CD4-positive, alpha-beta T cell treated with Interleukin-1 beta for 1 hour (primary cell): ENCODE results near the gene MIEF2.
A peak's percentile ranks its signal among the peaks of the same experiment; 100 is the strongest.

ENCODE experiments used
- DNase-seq, 2 donors: peaks; one replicate each; pipeline ENCODE4 v3.0.0-alpha.2; 2020 to 2022

MIEF2 gene

DNA sequence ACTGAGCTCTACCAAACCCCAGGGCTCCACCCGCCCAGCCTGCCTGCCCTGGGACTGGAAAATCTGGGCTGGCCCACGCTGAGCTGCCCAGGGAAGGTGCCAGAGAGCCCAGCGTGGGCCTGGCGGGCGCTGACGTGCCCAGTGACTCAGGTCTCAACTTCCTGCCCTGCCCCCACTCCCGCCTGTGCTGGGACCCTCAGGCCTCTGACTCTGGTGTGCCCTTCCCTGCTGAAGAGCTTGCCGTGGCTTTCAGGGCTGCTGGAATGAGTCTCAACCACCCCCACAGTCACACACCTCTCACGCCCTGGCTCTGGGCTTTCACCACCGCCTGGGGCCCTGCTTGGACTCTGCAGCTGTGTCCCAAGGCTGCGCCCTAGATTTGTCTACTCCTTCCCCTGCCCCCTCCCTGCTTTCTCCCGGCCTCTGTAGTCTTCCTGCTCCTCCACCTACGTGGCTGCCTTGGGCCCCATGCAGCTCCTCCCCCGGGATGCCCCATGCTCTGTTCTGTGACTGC lies 24.7 kb upstream of the MIEF2 start:
- no peak for DNase-seq

DNA sequence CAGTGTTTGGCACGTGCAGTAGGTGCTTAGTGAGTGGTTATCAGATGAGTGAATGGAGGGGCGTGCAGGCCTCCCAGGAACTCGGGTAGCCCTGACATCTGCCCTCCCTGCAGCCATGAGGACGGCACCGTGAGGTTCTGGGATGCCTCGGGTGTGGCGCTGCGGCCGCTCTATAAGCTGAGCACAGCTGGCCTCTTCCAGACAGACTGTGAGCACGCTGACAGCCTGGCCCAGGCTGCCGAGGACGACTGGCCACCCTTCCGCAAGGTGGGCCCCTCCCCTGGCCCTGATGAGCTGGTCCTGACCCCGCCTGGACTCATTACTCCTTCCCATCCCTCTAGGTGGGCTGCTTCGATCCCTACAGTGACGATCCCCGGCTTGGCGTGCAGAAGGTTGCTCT lies 24.0 kb upstream of the MIEF2 start:
- DNase-seq: no peak

DNA sequence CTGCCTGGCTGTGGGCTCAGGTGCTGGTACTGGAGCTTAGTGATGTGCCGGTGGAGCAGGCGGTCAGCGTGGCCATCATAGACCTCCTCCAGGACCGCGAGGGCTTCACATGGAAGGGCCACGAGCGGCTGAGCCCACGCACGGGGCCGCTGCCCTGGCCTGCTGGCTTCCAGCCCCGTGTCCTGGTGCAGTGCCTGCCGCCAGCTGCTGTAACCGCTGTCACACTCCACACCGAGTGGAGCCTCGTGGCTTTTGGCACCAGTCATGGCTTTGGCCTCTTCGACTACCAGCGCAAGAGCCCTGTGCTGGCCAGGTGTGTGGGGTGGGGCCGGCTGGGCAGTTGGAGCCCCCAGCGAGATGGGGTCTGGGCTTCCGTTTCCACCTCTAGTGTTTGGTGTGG lies 23.0 kb upstream of the MIEF2 start:
- DNase-seq: no peak

DNA sequence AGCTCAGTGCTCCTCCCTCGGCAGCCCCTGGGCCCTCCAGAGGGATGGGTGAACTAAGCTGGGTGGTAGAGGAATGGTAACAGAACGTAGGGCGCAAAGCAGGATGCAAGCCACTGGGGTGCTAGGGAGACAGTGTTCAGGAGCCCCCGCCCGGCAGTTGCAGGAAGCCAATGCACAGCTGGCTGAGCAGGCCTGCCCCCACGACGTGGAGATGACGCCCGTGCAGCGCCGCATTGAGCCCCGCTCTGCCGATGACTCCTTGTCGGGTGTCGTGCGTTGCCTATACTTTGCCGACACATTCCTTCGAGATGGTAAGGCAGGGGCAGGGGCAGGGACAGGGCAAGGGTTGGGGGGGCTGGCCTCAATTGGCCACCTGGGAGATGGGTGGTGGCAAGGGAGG lies 22.2 kb upstream of the MIEF2 start:
- no peak for DNase-seq

DNA sequence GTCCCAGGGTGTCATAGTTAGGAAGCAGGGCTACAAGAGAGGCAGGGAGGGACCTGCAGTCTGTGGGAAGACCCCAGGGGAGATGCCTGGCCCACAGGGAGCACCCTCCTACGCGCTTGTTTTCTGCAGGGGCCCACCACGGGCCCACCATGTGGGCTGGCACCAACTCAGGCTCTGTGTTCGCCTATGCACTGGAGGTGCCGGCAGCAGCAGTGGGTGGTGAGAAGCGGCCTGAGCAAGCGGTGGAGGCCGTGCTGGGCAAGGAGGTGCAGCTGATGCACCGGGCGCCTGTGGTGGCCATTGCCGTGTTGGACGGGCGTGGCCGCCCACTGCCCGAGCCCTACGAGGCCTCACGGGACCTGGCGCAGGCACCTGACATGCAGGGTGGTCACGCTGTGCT lies 20.0 kb upstream of the MIEF2 start:
- no peak for DNase-seq

DNA sequence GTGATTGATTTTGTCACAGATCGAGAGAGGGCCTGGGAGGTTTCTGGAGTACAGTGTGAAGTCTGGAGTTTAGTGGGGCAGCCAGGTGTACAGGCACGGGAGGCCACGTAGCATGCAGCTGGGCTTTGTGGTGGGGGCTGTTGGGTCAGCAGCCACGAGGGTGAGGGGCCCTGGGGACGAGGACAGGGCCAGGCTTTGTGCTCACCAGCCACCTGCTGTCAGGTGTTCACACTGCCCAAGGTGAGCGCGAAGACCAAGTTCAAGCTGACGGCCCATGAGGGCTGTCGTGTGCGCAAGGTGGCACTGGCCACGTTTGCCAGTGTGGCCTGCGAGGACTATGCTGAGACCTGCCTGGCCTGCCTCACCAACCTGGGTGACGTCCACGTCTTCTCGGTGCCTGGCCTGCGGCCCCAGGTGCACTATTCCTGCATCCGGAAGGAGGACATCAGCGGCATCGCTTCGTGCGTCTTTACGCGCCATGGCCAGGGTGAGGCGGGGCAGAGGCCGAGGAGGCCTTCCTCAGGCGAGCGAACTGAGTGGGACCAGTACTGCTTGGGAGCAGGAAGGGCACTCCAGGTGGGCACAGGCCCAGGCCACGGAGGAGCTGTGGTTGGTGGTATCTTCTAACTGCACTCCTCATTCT lies 19.1 kb upstream of the MIEF2 start:
- DNase-seq: no peak

DNA sequence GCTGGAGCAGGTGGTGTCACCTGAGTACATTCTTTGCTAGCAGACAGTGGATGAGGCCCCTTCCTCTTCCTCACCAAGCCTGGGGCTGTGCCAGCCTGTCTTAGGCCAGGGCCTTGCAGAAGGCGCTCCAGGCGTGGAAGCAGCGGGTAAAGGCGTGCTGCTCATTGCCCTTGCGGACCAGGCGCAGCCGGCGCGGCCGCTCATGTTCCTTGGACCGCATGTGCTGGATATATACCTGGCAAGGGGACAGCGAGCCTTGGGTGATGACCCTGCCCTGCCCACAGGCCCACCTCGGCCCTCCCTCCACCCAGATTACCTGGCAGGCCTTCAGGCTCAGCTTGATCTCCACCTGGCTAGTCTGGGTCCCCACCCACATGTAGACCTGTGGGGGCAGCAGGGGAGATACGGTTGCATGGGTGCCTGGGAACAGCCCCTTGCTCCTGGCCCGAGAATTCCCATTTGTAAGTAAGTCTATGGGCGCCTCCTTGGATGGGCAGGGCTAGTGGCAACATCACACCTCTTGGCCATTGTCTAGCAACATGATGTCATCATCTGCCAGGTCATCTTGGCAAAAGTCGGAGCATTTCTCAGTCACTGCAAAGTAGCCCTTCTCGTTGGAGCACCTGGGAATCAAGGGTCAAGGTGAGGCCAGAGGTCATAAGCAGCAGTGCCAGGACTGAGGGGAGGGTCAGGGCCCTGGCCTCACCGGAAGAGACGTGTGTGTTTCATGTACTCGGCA lies 15.3 kb upstream of the MIEF2 start:
- DNase-seq: no peak

DNA sequence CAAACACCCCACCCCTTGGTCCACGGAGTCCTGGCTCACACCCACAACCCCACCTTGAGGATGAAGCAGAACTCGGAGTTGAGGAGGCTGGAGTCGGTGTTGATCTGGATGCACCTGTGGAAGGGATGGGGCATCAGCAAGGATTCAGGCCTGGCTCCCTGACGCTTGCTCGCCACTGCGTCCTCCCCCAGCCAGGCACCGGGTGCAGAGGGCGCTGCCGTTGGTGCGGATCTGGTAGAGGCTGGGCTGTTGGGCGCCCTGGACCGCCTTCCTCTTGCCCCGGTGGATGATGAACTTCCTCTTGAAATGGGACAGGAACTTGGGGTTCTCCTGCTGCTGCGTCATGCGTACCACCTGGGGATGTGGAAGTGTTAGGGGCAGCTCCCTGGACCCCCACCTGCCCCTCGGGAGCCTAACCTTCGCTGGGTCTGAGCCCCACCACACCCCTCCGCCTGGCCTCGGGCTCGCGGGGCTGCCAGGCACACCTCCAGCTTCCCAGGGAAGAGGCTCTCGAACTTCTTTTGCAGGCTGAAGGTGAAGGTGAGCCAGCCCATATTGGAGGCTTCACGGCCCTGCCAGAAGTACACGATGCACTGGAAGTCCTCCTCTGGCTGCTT lies 14.2 kb upstream of the MIEF2 start:
- DNase-seq: no peak

DNA sequence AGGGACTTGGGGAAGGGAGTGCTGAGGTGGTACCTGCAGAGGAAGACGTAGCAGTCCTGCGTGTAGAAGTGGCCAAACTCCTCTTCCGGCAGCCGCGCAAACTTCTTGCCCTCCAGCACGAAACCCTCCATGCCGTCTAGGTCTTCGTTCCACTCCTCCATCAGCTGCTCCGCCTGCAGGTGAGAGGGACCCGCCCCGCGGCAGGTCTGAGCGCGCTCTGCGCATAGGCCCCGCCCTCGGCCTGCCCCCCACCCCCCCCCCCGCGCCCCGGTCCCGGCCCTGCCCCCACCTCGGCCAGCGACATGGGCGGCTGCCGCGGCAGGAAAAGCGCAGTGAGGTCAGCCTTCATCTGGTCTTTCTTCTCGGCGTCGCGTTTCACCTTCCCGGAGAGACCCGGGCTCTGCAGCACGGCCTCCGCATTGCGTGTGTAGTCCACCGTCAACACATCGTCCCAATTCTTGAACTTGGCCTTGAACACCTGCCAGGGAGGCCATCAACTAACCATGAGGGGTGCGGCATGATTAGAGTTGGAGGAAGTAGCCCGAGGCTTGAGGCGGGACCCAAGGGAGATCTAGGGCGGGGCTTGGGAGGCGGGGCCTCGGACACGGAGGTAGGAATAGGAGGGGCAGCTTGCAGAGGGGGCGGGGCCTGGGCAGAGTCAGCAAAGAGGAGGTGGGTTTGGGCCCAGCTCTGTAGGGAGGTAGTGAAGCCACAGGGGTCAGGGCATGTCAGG lies 13.4 kb upstream of the MIEF2 start:
- DNase-seq: peak in 1 of 2 donors; percentile 51

DNA sequence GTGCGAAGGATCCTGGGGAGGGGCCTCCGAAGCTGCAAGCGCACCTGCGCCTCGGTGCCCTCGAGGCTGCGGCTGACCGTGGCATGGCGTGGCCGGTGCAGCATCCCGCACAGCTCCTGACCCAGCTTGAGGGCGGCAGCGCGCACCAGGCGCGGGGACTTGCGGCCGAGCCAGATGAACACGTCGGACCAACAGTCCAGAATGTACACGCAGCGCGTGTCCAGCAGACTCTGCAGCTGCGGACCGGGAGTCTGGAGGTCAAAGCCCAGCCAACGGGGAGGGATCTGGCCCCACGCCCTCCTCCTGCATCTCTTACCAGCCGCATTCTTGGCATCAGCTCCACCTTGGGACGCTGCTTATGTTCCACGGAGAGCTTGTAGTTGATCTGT lies 12.9 kb upstream of the MIEF2 start:
- no peak for DNase-seq

DNA sequence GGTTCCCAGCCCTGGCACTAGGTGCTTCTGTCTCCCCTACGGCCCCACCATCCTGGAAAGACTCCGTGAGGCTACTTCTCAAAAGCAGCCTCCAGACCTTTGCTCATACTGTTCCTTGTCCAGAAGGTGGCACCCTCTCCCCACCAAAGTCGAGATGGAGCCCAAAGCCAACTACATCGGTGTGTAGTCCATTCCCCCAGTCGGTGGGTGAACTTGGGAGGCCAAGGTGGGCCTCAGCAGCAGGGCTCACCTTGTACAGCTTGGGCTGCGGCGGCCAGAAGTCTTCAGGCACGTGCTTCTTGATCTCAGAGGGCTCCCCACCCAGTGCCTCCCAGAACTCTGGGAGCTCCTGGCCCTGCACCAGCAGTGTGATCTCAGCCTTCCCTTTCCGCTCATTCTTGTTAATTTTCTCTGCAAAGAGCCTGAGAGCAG lies 12.1 kb upstream of the MIEF2 start:
- DNase-seq: peak; percentile 72 to 75

DNA sequence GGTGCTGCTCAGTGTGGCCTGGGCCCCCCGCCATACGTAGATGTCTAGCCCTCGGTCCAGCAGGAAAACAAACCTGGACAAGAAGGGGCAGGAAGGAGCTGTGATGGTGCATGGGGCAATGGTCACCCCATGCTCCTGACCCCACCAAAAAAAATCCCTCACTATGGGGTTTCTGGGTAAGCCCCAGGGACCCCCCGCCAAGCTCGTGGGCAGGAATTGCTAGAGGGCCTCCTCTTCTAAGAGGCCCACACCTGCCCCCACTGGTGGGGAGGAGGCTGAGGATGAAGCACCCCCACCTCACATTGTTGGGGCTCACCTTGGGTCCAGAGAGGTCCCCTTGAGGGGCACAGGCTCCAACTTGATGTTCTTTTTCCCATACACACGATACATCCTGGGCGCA lies 11.7 kb upstream of the MIEF2 start:
- no peak for DNase-seq

DNA sequence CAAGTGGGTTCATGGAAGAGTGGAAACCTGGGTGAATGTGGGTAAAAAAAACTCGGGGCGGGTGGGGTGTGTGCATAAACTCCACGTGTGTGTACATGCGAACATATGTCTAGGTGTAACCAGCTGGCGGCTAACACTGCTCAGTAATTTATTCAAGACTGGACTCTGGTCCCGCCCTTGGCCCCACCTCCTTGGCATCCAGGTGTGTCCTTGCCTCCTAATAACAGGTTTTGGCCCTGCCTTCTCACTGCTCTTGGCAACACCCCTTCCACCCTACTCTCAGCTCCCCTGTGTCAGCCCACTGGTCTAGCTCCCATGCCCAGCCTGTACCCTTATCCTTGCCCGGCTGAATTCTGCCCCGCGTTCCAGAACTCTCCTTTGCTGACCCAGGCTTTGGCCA lies 10.2 kb upstream of the MIEF2 start:
- no peak for DNase-seq

DNA sequence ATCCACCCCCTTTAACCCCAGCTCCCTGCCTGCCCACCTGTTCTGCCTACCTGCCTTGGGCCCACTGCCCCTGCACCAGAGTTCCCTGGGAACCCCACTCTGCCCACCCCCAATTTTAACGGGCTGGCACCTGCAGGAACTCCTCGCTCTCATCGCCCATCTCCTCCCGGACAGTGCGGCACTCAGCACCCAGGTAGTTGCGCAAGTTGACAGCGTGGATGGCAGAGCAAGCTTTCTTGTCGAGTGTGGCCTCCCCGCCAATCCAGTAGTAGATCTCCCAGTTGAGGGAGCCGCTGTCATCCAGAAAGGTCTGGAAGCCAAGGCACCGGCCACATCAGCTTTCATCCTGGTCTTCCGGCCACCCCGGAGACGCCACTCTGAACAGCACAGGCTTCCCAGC lies 9.8 kb upstream of the MIEF2 start:
- DNase-seq: no peak

DNA sequence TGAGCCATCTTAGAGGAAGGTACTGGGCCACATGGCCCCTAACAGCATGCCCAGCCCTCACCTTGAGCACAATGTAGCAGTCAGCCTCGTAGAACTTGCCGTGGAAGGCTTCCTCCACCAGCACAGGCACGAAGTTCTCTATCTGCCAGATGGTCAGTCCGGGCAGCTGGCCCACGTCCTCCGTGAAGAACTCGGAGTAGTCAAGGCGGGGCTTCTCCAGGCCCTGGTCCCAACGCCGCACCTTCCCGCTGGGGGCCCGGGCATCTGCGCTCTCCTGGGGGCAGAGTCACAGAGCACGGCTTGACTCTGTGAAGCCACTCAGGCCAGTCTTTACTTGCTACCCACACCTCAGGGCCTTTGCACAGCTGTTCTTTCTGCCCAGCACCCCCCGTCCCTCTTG lies 9.3 kb upstream of the MIEF2 start:
- DNase-seq: no peak

DNA sequence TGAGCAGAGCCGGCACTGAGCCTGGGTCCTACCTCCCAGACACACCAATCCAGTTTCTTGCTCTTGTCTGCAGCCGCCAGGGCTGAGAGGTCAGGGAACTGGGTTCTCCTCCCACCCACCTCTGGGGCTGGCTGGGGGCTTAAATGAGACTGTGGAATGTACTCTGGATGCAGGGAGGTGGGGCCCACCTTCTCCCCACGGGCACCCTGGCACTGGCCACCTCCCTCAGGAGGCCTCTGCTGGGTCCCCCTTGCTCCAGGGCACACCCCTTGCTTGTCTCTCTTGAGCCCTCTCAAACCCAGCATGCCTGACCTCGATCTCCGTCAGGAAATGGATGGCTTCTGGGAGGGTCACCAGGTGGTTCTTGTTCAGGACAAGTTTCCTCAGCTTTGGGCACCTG lies 8.3 kb upstream of the MIEF2 start:
- no peak for DNase-seq

DNA sequence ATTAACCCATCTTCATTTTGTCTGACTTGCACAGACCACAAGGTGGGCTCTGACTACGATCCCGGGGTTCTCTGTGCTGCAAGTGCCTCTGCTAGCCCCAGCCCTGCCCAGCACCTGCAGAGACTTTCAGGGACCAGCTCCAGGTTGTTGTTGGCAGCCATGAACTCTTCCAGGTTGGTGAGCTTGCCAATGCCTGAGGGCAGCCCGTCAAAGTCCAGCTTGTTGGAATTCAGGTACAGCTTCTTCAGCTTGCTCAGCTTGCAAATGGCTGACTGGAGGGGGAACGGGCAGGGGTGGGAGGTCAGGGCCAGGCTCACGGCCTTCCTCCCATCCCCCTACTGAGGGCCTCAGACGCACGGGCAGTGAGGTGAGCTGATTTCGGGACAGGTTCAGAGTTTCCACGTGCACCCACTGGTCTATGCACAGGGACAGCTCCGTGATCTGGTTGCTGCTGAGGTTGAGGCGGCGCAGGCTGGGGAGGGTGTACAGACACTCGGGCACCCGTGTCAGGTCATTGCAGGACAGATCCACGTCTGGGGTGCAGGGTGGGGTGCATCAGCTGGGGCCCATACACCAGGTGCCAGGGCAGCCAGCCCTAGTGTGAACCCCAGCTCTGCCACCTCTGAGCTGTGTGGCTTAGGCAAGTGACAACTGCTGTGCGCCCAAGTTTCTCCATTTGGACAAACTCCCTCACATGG lies 7.1 kb upstream of the MIEF2 start:
- DNase-seq: no peak

DNA sequence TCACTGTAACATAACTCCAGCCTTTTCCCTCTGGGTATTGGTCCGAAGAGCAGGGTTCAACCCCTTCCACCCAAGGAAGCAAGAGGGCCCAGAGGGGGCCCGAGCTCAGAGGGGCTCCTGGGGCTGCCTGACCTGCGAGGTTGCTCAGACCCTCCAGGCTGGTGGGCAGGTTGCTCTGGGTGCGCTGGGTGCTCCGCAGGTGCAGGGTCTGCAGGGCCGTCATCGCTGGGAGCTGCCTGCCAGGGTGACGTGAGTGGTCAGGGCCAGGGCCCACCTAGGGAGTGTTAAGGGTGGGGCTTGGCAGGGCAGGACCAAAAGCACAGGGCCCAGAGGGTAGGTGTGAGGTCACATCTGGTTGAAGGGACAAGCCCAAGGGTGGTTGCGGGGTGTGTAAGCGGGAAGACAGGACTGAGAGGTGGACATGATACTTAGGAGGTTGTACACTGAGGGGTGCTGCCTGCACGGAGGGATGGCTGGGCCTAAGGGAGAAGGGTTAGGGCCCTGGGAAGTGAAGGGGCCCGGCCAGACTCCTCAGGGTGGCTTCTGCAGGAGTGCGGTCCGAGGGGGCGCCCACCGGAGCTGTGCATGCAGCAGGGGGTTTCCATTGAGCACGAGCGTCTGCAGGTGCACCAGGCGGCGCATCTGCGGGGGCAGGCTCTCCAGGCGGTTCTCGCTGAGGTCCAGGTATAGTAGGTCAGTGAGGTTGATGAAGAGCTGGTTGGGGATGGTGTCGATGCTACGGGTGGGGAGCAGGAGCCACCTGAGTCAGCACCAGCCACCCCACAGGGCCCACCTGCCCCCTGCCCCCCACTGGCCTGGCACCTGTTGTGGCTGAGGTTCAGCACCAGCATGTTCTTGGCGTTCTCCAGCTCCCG lies 6.3 kb upstream of the MIEF2 start:
- DNase-seq: no peak

DNA sequence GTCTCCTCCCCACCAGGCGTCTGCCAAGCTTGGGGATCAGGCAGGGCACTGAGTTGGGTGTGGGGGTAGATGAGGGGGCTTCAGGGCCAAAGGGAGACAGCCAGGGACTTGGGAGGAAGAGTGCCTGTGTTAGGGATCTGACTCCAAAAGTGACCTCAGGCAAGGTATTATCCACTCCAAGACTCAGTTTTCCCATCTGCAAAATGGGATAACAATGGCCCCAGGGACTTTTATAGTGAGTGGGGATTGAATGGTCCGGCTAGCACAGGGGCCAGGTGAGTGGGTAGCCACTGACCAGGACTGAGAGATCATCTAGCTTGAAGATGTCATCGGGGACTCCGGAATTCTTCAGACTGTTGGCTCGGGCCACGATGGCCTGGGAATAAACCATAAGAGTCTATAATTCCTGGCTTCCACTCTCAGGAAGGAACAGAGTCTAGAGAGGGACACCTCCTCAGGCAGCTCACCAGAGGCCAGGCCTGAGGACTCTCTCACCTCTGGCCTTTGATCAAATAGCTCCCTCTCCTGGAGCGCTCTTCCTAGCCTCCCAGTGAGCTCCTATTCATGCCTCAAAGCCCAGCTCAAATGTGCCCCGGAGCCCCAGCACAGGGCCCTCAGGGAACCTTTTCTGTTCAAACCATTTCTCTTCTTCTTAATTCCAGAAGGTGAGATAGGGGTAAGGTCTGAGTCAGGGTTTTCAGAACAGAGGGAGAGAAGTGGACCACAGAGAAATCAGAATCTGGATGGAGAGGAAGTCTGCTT lies 5.4 kb upstream of the MIEF2 start:
- no peak for DNase-seq

DNA sequence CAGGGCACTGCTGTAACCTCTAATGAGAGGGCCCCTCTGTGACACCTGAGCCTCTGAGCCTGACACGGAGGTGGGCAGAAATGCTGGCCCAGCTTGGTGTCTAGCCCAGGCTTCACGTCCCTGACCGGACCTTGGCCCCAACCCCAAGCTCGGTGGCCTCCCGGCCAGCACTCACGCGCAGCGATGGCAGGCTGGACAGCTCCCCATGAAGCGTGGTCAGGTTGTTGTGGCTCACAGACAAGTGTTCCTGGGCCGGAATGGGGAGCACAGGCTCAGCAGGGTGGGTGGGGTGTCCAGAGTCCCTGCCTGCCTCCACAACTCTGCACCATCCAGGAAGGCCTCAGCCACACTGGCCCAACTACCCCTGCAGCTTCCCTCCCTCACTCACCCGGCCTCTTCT lies 4.1 kb upstream of the MIEF2 start:
- no peak for DNase-seq

DNA sequence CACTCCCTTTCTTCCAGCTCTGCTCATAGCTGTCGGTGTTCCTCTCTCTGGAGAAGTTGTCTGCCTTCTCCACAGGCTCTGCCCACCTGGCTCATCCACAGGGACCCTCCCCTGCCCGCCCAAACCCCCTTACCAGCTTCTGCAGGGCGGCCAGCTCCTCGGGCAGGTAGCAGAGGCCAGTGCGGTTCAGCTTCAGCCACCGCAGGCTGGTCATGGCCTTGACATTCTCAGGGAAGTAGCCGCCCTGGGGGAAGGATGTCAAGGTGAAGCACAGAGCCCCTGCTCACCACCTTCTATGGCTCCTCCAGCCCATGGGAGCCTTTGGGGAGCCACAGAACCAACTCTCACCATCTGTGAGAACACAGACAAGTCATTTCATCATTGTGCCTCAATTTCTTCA lies 3.7 kb upstream of the MIEF2 start:
- DNase-seq: no peak
